HG03045 (cell line): ENCODE results near the gene TCF4.

Experiments
- ATAC-seq: cut with Tn5 transposase; IDR thresholded peaks from one replicate; pipeline ENCODE4 v1.9.1; 2021; ENCODE audit warnings: mild to moderate bottlenecking, moderate library complexity; ENCODE audit not compliant: unreplicated experiment

The TCF4 gene

GRCh38 chr18:55446996-55447671 lies 140.9 kb downstream of the TCF4 start:
- ATAC-seq, result no peak

GRCh38 chr18:55444536-55444935 lies 143.5 kb downstream of the TCF4 start:
- no peak for ATAC-seq

GRCh38 chr18:55443776-55444175 lies 144.2 kb downstream of the TCF4 start:
- no peak for ATAC-seq

- no peak for ATAC-seq
Observed at GRCh38 chr18:55442561-55442960, 145.4 kb downstream of the TCF4 start.

- no peak for ATAC-seq
Observed at GRCh38 chr18:55440988-55441387, 147.0 kb downstream of the TCF4 start.

GRCh38 chr18:55439056-55439455 lies 148.9 kb downstream of the TCF4 start:
- no peak for ATAC-seq

- no peak for ATAC-seq
Observed at GRCh38 chr18:55435592-55435991, 152.4 kb downstream of the TCF4 start.

GRCh38 chr18:55433648-55434047 lies 154.3 kb downstream of the TCF4 start:
- no peak for ATAC-seq

- no peak for ATAC-seq
Observed at GRCh38 chr18:55433140-55433539, 154.9 kb downstream of the TCF4 start.

GRCh38 chr18:55432307-55433040 lies 155.5 kb downstream of the TCF4 start:
- no peak for ATAC-seq

GRCh38 chr18:55430026-55430425 lies 158.0 kb downstream of the TCF4 start:
- no peak for ATAC-seq

- no peak for ATAC-seq
Observed at GRCh38 chr18:55427951-55428350, 160.0 kb downstream of the TCF4 start.

GRCh38 chr18:55425698-55426097 lies 162.3 kb downstream of the TCF4 start:
- no peak for ATAC-seq

GRCh38 chr18:55422456-55423180 lies 165.4 kb downstream of the TCF4 start:
- no peak for ATAC-seq

- ATAC-seq, result no peak
Observed at GRCh38 chr18:55421615-55422419, 166.2 kb downstream of the TCF4 start.

GRCh38 chr18:55421308-55421614 lies 166.7 kb downstream of the TCF4 start:
- no peak for ATAC-seq

- no peak for ATAC-seq
Observed at GRCh38 chr18:55420665-55421307, 167.2 kb downstream of the TCF4 start.

- no peak for ATAC-seq
Observed at GRCh38 chr18:55419947-55420664, 167.9 kb downstream of the TCF4 start.

- no peak for ATAC-seq
Observed at GRCh38 chr18:55419132-55419946, 168.7 kb downstream of the TCF4 start.
